ENCODE measurements around the gene SEC23A.
"Not testable (repeated sequence)": the region's sequence is repeated elsewhere in the genome, so short reads cannot be mapped to it uniquely, and the experiment has no call there.

The SEC23A gene

GRCh38 chr14:39028620-39029019, 74.4 kb downstream of the SEC23A start:
- no peak for DNase-seq

- DNase-seq = no peak
These were observed 77.0 kb downstream of the SEC23A start for GRCh38 chr14:39025810-39026627.

GRCh38 chr14:39025250-39025809, 77.7 kb downstream of the SEC23A start:
- no peak for DNase-seq

- DNase-seq = no peak
These were observed 78.8 kb downstream of the SEC23A start for GRCh38 chr14:39023939-39024871.

- not testable (repeated sequence) for DNase-seq
These were observed 85.7 kb downstream of the SEC23A start for GRCh38 chr14:39017096-39018016.

GRCh38 chr14:39016733-39017095, 86.3 kb downstream of the SEC23A start:
- DNase-seq = no peak

GRCh38 chr14:39015964-39016577, 87.0 kb downstream of the SEC23A start:
- no peak for DNase-seq

GRCh38 chr14:39015360-39015961, 87.6 kb downstream of the SEC23A start:
- DNase-seq = no peak

GRCh38 chr14:39014460-39014859, 88.6 kb downstream of the SEC23A start:
- DNase-seq = no peak

- not testable (repeated sequence) for DNase-seq
These were observed 94.1 kb downstream of the SEC23A start for GRCh38 chr14:39008965-39009364.

GRCh38 chr14:39006721-39007410, 96.2 kb downstream of the SEC23A start:
- no peak for DNase-seq

- no peak for DNase-seq
These were observed 97.8 kb downstream of the SEC23A start for GRCh38 chr14:39005044-39005880.

- no peak for DNase-seq
These were observed 103.1 kb downstream of the SEC23A start for GRCh38 chr14:38999949-39000348.

GRCh38 chr14:38994731-38995130, 108.3 kb downstream of the SEC23A start:
- DNase-seq = no peak

- DNase-seq = no peak
These were observed 109.1 kb downstream of the SEC23A start for GRCh38 chr14:38993981-38994380.

- DNase-seq = no peak
These were observed 110.8 kb downstream of the SEC23A start for GRCh38 chr14:38992067-38992844.

- DNase-seq = no peak
These were observed 111.7 kb downstream of the SEC23A start for GRCh38 chr14:38991299-38991698.

- DNase-seq = no peak
These were observed 113.0 kb downstream of the SEC23A start for GRCh38 chr14:38989922-38990546.

- no peak for DNase-seq
These were observed 115.3 kb downstream of the SEC23A start for GRCh38 chr14:38987781-38988180.

All from activated naive CD4-positive, alpha-beta T cell treated with anti-CD3 and anti-CD28 coated beads, Interleukin-2, amount 50 U/mL, for 16 hours (primary cell).